ENCODE data around the gene CEP112.

- no peak for TF ChIP-seq CTCF (IDR thresholded peaks at IDR 0.05; ENCODE audit: insufficient read depth, low read length, poor library complexity, severe bottlenecking)
- no peak for TF ChIP-seq EZH2phosphoT487 (conservative IDR thresholded peaks at IDR 0.05; ENCODE audit: low read length)
Measured at GRCh38 chr17:65901394-65901793, 290.5 kb downstream of the CEP112 start.

Measured in SU-DHL-6 (cell line).